Measurements from ENCODE around the gene TP53I11.

TP53I11 gene

DNA sequence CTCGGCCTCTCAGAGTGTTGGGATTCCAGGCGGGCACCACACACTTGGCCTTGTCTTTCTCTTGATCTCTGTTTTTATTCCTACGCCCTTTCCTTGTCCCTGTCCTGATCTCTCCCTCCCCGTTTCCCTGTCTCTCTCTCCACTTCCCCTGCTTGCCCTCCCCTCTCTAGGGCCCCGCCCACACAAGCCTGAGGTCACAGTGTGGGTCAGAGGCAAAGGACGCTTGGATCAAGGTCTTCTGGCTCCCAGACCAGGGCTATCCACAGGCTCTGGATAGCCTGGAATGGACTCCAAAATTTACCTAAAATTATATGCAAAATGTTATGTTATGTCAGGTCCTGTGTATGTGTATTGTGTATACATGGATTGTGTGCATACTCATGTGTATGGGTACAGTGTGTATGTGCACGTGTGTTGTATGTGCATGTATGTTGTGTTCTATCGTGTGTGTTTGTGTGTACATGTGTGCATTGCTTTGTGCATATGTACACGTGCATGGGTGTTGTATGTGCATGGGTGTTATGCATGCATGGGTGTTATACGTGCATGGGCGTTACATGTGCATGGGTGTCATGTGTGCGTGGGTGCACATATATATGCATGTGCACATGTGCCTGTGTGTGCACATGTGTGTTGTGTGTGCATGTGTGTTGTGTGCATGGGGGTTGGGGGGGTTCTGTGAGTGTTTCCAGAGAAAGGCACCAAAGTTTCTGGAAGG lies 38.3 kb downstream of the TP53I11 start:
- no peak for DNase-seq (ENCODE audit: low spot score)

DNA sequence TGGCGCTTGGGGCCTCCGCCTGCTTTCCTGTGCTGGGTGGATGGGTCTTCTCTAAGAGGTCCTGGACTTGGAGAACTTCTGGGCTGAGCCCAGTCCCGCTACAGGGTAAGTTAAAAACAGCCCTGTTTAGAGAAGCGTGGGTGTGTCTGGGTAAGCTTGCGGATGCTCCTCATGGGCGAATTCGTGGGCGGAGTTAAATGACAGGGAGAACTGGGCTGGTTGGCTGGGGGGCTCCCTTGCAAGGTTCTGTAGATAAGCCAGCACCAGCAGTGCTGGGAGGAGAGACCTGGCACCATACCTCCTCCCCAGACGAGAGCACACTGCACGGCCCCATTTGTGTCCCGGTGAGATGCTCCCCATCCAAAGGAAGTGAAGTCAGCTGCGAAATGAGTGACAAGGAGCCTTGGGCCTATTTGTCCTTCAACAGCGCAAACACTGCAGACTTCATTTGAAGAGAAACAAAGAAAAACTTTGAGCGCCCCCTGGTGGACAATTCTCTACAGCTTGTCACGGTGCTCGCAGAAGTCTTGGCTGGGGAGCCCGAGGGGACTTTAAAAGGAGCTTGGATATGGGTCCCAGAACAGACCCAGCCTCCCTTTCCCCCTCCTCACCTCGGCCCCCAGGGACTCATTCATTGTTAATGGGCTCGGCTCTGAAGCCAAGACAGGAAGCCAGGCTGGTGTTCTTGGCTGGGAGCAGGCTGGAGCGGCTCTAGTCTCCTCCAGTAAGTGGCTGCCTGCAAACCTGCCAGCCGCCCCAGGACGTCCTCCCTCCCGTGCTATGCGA lies 39.5 kb downstream of the TP53I11 start:
- peak; percentile 84 for DNase-seq (ENCODE audit: low spot score)

DNA sequence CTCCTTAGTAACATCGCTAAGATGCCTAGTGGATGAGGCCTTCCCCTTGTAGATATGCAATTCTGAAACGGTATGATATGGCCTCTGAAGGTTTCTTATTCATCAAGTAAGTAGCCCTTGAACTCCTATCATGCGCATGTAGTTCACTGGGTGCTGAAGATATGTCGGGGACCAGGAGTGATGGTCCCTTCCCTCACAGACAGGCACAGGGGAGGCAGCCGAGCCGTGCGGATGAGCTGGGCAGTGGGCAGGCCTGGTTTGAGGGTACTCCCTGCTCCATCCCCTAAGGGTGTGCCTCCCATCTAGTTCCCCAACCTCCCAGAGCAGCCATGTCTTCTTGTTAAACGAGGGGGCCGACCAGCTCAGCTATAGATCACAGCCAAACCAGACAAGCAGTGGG lies 40.1 kb downstream of the TP53I11 start:
- no peak for DNase-seq (ENCODE audit: low spot score)

DNA sequence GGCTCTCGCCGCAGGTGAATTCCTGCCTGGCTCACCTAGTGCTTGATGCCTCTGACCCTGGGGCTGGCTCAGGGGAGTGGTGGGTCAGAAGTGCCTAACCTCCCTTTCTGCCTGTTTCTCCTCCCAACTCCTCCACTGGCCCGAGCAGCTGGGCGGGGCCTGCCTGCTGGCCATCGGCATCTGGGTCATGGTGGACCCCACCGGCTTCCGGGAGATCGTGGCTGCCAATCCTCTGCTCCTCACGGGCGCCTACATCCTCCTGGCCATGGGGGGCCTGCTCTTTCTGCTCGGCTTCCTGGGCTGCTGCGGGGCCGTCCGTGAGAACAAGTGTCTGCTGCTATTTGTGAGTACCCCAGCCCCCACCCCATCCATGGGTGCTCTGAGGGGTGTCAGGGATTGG lies 41.1 kb downstream of the TP53I11 start:
- no peak for DNase-seq (ENCODE audit: low spot score)

DNA sequence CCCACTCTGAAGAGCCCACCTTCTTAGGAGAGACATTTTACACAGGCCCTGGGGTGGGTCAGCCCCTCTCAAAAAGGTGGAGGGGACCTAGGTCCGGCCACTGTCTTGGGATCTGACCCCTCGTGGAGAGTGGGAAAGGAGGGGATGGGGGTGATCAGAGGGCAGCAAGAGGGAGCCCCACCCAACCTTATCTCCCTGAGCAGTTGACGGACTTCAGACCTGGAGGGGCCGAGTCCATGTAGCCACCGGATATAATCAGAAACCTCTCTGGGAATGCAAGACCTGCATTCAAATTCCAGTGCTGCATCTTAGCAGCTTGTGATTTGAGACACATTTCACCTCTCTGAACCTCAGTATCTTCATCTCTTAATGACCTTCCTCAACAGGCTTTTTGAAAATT lies 44.0 kb downstream of the TP53I11 start:
- no peak for DNase-seq (ENCODE audit: low spot score)

DNA sequence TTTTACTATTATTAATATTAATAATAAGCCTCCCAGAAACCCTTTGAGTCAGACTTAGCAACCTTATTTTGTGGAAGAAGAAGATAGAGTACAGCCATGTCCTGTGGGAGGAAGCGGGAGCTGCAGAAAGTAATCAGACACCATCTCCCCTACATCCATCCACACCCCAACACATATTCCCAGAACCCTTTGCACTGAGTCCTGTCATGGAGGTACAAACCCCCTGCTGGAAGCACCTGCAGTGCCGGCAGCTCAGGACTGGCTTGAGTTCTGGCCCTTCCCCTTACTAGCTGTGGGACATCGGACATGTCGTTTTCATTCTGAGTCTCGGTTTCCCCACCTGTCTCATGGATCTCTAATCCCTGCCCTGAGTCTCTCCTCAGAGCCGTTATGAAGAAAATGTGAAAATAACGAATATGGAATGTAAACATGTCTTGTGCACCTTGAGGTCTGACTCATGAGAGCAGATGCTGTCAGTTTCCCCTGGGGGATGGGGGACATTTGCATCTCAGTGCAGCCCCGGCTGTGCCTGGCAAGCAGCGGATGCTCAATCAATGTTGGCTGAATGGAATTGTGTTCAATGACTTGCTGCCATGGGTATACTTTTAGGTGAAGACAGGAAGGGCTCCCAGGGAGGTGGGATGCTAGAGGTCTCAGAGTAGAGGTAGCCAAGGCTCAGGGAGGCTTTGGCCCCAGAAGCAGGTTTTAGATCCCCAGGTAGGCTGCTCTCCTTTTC lies 45.4 kb downstream of the TP53I11 start:
- DNase-seq (ENCODE audit: low spot score): no peak

DNA sequence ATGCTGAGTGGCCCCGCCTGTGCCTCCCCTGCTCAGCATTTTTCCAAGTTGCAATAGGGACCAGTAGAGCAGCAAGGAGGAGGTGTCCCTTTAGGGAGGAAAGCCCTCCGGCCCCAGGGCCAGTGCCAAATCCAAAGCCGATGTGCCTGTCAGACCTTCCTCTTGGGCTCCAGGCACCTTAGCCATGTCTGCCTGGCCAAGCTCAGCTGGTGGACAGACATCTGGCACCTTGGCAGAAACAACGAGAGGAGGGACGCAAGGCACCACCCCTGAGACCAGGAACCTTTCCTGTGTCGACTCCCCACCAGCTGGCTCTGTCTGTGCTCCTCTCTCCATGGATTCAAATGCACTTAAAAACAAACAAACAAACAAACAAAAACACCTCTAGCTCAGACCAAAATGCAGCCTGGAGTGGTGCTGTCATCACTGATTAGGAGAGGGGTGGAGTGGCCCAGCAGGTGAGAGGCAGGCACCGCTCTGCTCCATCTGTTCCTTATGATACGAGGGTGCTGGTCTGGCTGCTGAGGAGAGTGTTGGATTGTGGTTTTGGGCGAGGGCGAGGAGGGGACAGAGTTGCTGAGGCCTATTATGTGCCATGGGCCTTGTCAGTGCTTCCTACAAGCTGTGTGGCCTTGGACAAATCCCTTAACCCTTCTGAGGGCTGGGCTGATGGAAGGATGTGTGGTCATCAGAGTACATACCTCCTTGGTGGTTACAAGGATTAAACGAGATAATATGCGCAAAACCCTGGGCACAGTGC lies 46.2 kb downstream of the TP53I11 start:
- DNase-seq (ENCODE audit: low spot score): no peak

DNA sequence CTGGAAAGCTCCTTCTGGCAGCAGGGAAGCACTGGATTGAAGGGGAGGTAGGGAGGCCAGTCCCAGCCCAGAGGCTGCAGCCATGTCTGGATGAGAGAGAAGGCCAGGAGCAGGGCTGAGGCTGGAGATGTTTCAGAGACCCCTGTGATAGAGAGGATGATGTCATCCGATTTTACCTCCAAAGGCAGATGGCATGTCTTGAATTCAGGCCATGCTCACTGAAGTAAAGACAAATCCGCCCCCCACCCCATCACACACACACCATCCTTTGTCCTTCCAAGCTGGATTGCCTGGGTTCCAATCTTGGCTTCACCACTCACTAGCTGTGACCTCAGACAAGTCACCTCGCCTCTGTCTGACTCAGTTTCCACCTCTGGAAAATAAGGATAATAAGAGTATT lies 47.2 kb downstream of the TP53I11 start:
- DNase-seq (ENCODE audit: low spot score): no peak

DNA sequence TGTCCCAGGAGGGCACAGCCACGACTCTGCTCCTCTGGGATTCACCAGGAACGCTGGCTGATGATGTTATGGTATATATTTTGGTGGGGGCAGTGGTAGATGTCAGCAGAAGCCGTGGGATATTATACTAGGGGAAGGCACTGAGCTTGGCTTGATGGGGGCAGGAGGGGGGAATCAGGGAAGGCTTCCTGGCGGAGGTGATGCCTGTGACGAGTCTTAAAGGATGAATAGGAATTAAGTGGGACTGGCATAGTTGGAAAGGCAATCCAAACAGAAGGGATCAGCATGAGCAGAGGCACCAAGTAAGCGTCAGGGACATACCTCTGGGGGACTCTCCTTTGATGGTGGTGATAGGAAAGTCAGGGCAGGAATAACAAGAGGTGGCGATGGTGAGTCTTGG lies 47.6 kb downstream of the TP53I11 start:
- no peak for DNase-seq (ENCODE audit: low spot score)

DNA sequence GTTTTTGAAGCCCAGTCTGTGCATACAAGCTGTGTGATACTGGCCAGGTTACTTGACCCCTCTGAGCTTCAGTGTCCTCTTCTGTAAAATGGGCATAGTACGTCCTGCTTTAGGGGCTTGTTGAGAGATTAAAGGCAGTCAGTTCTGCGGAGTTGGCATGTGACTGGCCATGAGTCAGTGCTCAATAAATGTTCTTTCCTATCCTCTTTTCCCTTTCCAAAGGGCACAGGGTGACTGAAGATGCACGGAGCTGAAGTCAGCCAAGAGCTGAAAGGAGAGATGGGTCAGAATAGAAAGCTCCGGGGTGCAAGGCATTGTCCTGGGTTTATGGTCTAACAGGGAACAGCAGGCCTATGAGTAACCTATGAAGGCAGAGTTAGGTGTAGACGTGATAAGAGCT lies 48.9 kb downstream of the TP53I11 start:
- no peak for DNase-seq (ENCODE audit: low spot score)

DNA sequence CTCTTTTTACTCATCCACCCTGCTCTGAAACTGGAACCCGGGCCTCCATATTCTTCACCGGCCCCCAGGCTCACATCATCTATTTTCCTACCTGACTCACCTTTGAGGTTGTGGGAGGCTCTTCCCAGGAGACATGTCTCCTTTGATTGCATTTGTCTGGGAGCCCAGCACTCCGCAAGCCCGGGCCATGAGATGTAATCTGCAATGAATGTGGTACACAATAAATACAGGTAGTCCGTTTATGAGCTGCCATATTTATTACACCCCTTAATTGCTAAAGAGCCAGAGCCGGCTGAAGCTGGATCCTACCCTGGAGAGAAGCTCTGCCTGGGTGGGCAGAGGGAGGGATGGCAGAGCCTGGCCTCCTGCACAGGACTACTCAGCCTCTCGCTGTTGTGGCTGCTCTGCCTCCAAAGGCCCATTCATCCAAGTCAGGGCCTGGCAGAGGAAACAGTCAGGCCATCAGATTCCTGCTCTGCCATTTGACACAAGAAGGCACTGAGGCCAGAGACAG lies 49.5 kb downstream of the TP53I11 start:
- no peak for DNase-seq (ENCODE audit: low spot score)

DNA sequence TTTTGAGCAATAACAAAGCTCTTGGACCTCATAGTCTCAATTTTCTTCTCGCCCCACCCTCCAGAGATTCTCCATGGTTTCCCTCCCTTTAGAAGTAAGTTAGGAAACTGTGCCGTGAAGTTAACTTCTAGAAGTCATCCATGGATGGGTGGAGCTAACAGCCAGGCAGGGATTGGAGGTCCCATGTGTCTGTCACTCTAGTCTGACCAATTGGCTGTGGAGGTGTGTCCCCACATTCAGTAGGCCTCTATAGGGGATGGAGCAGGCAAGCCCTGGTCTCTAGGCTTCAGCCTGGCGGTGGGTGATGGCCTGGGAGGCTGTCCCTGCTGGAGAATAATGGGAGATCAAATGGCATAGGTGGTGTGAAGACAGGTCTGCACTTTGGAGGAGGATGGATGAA lies 50.7 kb downstream of the TP53I11 start:
- peak; percentile 68 for DNase-seq (ENCODE audit: low spot score)

DNA sequence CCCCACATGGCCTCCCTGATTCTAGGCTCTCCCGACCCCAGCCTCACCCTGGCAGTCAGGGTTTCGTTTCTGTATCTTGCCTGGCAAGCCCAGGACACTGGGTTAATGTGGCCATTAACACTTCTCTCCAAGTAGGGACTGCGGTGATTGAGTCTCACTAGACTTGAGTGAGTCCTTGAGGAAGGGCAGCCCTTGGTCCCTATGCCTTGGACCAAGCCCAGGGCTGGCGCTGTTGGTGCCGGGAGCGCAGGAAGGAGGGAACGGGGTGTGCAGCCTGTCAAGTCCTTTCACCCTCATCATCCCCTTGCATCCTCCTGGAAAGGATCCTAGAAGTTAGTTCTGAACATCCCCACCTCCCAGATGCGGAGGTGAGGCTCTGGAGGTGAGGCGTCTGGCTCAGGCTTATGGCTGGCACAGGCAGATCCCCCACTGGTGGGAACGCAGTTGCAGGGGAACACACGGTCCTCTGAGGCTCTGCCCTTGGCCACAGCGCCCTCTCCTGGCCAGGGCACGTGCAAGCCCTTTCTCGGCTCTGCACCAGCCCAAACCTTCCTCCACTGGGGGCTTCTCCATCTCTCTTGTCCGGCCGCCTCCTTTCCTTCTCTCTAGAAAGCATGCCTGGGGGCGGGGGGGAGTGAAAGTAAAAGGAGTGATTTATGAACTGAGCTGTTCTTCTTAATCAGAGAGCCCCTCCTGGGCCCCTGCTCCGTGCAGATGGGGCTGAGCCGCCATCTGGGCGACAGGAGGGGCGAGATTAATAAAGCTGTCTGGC lies 56.7 kb downstream of the TP53I11 start:
- peak; percentile 83 for DNase-seq (ENCODE audit: low spot score)

DNA sequence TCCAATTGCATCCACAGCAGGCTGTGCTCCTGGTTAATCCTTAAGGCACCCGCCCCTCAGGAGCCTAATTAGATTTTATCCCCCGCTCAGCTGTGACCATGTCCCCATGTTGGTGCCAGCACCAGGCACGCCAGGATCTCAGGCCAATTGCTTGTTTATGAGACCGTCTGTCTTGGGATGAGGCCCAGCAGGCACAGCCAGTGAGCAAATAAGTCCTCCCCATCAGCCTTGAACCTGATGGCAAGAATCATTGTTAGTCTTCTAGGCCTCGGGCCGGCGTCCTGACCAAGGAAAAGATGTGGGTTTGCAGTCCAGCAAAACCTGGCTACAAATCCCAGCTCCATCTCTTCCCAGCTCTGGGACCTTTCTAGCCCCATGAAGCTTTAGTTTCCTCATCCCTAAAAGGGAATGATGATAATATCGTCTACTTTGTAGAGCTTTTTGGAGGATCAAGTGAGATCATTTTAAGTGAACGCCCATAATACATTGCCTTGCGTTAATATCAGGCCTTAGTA lies 57.3 kb downstream of the TP53I11 start:
- DNase-seq (ENCODE audit: low spot score): no peak

DNA sequence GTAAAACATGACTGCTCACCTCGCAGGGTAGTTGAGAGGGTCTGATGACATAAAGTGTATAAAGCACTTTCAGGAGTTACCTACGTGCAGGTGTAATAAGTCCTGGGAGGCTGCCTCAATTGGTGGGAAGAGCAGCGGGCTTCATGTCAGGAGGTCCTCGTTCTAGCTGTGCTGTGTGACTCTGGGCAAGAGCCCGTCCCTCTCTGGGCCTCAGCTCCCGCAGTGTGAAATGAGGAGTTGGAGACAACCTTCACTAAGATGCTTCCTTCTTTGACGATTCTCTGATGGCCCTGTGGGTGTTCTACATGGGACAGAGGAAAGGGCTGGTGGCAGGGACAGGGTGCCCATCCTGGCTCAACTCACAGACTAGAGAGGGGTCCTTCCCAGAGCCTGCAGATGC lies 57.8 kb downstream of the TP53I11 start:
- DNase-seq (ENCODE audit: low spot score): no peak

DNA sequence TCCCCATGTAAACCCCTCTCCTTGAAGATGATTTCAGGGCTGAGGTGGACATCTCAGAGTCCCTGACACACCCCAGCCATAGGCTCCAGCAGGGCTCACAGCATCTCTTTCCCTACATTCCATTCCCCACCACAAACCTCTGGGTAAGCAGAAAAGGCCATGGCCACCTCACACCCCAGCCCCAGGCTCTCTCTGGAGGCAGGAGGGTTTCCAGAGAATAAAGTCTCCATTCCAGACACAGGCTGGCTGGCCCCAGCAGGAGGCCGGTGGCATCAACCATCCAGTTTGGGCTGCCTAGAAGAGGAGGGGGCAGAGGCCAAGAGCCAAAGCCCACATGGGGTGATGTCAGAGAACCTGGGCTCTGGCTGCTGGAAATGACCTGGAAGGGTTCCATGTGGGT lies 61.4 kb downstream of the TP53I11 start:
- DNase-seq (ENCODE audit: low spot score): peak; percentile 54

DNA sequence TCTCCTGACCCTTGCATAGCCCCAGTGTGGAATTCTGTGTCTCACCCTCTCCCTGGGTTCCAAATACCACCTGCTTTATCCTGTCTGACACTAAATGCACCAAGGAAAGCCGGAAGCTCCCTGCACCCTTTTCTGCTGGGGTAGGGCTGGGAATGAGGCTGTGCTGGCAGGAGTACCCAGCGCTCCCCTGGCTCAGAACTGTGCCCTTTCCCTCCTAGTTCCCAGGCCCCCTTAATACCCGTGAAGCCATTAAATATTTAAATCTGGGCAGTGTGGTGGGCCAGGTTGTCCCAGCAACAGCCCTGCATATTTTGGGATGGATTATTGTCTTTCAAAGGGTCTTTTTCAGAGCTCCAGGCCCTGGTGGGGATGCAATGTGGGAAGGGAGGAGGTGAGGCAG lies 63.0 kb downstream of the TP53I11 start:
- DNase-seq (ENCODE audit: low spot score): no peak

DNA sequence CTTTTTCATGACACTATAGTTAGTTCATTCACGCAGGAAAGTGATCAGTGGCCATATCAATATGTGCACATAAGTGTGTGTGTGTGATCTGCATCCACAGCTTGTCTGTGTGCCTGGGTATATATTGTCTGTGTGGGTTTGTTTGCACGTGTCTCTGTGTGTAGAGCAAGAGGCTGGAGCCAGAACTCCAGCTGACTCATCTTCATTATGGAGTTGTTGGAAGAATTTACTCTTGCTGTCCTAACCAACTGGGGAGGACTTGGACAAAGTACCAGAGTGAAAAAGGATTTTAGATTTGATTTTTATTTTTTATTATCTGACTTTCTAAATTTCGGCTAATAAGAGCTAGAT lies 63.9 kb downstream of the TP53I11 start:
- peak; percentile 45 for DNase-seq (ENCODE audit: low spot score)

DNA sequence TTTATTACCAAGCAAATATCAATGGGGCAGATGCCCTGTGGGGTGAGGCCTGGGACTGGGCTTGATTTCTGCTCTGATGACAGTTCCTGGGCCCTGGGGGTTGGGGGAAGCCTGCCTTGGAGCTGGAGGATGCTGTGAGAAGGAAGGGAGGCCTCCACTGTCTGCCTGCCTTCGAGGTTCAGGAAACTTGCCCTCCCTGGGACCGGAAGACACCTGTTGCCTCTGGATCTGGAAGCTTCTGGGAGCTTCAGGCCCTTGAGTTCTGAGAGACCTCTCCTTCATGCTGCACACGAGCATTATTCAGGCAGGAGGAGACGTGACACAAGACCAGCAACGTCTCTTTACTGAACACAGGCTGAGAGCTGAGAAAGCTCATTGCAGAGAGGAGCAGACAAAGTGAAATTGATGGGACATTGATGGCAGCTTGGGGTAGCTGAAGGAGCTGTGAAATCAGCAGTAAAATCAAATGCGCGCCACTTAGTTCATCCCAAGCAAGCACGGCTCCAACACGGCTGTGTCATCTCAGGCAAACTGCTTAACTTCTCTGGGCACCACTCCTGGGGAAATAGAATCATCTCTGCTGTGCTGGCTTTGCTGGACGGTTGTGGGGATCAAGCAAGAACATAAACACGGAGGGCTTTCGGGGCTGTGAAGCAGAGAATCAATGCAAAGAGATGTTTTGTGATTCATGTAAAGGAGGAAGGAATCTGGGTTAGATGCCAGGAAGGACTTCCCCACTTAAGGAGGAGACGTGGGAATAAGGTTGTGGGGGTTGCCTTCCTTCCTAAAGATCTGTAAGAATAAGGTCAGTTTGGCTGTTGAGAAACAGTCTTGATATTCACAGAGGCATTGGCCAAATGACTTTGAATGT lies 64.5 kb downstream of the TP53I11 start:
- DNase-seq (ENCODE audit: low spot score): no peak
